ENCODE results near the gene AKAP3. TPM values are rescaled to one million over a fixed set of nuclear protein-coding genes. Genes with fewer than 3 reads are reported as not detected.

The AKAP3 gene
- total and polyA plus RNA-seq, 2 donors (not counting 3 experiments of a cell fraction or from before 2014, with no cell fraction given): 0.18 to 0.62 TPM

GRCh38 chr12:4579305-4580102, 69.3 kb downstream of the AKAP3 start:
- TF ChIP-seq POLR2AphosphoS5 (IDR thresholded peaks at IDR 0.05; ENCODE audit: insufficient read depth, low read depth, low read length): no peak
- TF ChIP-seq CTCF (IDR thresholded peaks at IDR 0.05; ENCODE audit: extremely low read depth in 1 of 2, insufficient read depth in 1 of 2, low read depth in 1 of 2, low read length in 2 of 2): no peak
- no peak for TF ChIP-seq JUN (IDR thresholded peaks at IDR 0.05; ENCODE audit: borderline replicate concordance, insufficient read depth, insufficient read length, low read depth)
- TF ChIP-seq MAX (IDR thresholded peaks at IDR 0.05; ENCODE audit: insufficient read depth, insufficient read length): no peak
- no peak for TF ChIP-seq FOS (IDR thresholded peaks at IDR 0.05; ENCODE audit: borderline replicate concordance, insufficient read depth, low read length)
- FAIRE-seq (peak; percentile 77), DNase-seq (ENCODE audit: low read depth, low spot score) (peak; percentile 26)
- Histone ChIP-seq H4K20me1 (replicated peaks; ENCODE audit: control insufficient read depth, extremely low read depth, insufficient read depth, low read length) (no peaks in the 10 kb centered on the region), H3K27me3 (ENCODE audit: control insufficient read depth in 2 of 2, insufficient read depth in 2 of 2, low read length in 2 of 2) (peaks cover 4 to 7% of the 10 kb centered on the region in 2 experiments), H3K9me3 (replicated peaks; ENCODE audit: control insufficient read depth, insufficient read depth, low read length) (no peaks in the 10 kb centered on the region), H3K4me2 (ENCODE audit: insufficient read depth, low read length) (peak overlapping the region; percentile 22), H3K79me2 (ENCODE audit: control insufficient read depth, insufficient read depth, low read length) (no peaks in the 10 kb centered on the region), H3K36me3 (ENCODE audit: control insufficient read depth in 2 of 2, extremely low read depth in 1 of 2, insufficient read depth in 2 of 2, low read length in 2 of 2) (no peaks in the 10 kb centered on the region), H3K4me3 (replicated peaks in 1 of 3; ENCODE audit: insufficient read depth in 1 of 3, low read depth in 1 of 3, low read length in 3 of 3) (no peak overlapping the region), H2AFZ (ENCODE audit: low read depth, low read length) (no peak overlapping the region), H3K9me1 (replicated peaks; ENCODE audit: control insufficient read depth, extremely low read depth, insufficient read depth, low read length) (no peaks in the 10 kb centered on the region), H3K4me1 (ENCODE audit: control insufficient read depth, extremely low read depth, insufficient read depth, low read length) (peaks cover 12% of the 10 kb centered on the region), H3K9ac (replicated peaks; ENCODE audit: extremely low read depth, insufficient read depth, low read length) (no peak overlapping the region), H3K27ac (ENCODE audit: insufficient read depth, low read depth, low read length) (no peak overlapping the region)
- no TSS peak for BruUV-seq (replicated peaks)
- ChIA-PET POLR2A (no interaction called here), CTCF (interaction anchor here (0.6 to 2.5 kb wide), 4 partner anchors 11 to 179 kb away, joined by 3 to 10 read pairs (median 8); no protein-coding TSS in a partner anchor)
- dilution Hi-C loops (cut with MboI; ENCODE audit: extremely low pct_ligation_motif_present, low sequenced_read_pairs) (no loop called here), intact Hi-C loops (cut with micrococcal nuclease) (loop anchor here (1.0 kb wide), 1 partner anchor 179 kb away; no protein-coding TSS in a partner anchor)
